Breast epithelium (tissue), 4 donors: ENCODE data around the gene GALNT8. TPM values are rescaled to one million over a fixed set of nuclear protein-coding genes. Genes with fewer than 3 reads are reported as not detected.

Source experiments
- DNase-seq, 2 donors: peaks; one replicate each; pipeline ENCODE4 v3.0.0-alpha.2; 2019; ENCODE audit warnings: low spot score in 2 of 2
- H3K27ac ChIP-seq, 2 donors: fragments of 200-600 bp; sonication (generic) in 1 of 2; one replicate each; pipeline ENCODE4 v1.5.1; 2016 to 2019; ENCODE audit warnings: mild to moderate bottlenecking in 1 of 2
- H3K27me3 ChIP-seq, 2 donors: fragments of 200-600 bp; sonication (generic) in 1 of 2; one replicate each; pipeline versions ENCODE4 v1.5.1 to v1.6.0; 2017 to 2019; ENCODE audit warnings: control low read depth in 1 of 2, mild to moderate bottlenecking in 1 of 2
- H3K36me3 ChIP-seq: fragments of 200-600 bp; one replicate; pipeline ENCODE4 v1.5.1; 2019
- H3K4me1 ChIP-seq, 2 donors: fragments of 200-600 bp; sonication (generic); one replicate each; pipeline ENCODE4 v1.5.1; 2016 to 2019; ENCODE audit warnings: control low read depth in 1 of 2
- H3K4me3 ChIP-seq, 3 donors: fragments of 200-600 bp; sonication (generic); 1 replicate in 2 of 3; 2 replicates in 1 of 3; pipeline ENCODE4 v1.5.1; 2016 to 2019; ENCODE audit warnings: mild to moderate bottlenecking in 3 of 3, moderate library complexity in 2 of 3
- H3K9me3 ChIP-seq, 2 donors: fragments of 200-600 bp; sonication (generic) in 1 of 2; one replicate each; pipeline ENCODE4 v1.5.1; 2016 to 2019; ENCODE audit warnings: control low read depth in 1 of 2
- POLR2A ChIP-seq: fragments of 450-650 bp; IDR thresholded peaks from one replicate; pipeline ENCODE4 v1.6.1; 2016; ENCODE audit warnings: antibody characterized with exemption, mild to moderate bottlenecking, moderate library complexity
- POLR2AphosphoS5 ChIP-seq, 3 donors: sonication (generic); formaldehyde crosslinking; IDR thresholded peaks; one replicate each; pipeline ENCODE4 v1.6.1; 2017; ENCODE audit warnings: antibody characterized with exemption in 3 of 3
- intact Hi-C: fragments of 100-400 bp; cut with DNase I; formaldehyde crosslinking; loops from one replicate; pipeline ENCODE4 v1.15.1; 2023; ENCODE audit warnings: low total_unique reads
- total RNA-seq, 3 donors: library from RNA; depleted of rRNA; stranded (reverse); fragments of >200 nt; gene quantifications; one replicate each; pipeline ENCODE4 v1.1.0, GENCODE V29; 2016
- TF ChIP-seq, protein P1 (sequence below), 3 donors: fragments of 450-650 bp; IDR thresholded peaks; one replicate each; pipeline ENCODE4 v1.5.1; 2016 to 2017; ENCODE audit warnings: antibody characterized with exemption in 3 of 3, mild to moderate bottlenecking in 3 of 3, moderate library complexity in 3 of 3

GALNT8 gene, protein sequence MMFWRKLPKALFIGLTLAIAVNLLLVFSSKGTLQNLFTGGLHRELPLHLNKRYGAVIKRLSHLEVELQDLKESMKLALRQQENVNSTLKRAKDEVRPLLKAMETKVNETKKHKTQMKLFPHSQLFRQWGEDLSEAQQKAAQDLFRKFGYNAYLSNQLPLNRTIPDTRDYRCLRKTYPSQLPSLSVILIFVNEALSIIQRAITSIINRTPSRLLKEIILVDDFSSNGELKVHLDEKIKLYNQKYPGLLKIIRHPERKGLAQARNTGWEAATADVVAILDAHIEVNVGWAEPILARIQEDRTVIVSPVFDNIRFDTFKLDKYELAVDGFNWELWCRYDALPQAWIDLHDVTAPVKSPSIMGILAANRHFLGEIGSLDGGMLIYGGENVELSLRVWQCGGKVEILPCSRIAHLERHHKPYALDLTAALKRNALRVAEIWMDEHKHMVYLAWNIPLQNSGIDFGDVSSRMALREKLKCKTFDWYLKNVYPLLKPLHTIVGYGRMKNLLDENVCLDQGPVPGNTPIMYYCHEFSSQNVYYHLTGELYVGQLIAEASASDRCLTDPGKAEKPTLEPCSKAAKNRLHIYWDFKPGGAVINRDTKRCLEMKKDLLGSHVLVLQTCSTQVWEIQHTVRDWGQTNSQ
- 1 to 10 TPM; 1.3 to 2.7 (median 1.6) TPM for total RNA-seq

DNA sequence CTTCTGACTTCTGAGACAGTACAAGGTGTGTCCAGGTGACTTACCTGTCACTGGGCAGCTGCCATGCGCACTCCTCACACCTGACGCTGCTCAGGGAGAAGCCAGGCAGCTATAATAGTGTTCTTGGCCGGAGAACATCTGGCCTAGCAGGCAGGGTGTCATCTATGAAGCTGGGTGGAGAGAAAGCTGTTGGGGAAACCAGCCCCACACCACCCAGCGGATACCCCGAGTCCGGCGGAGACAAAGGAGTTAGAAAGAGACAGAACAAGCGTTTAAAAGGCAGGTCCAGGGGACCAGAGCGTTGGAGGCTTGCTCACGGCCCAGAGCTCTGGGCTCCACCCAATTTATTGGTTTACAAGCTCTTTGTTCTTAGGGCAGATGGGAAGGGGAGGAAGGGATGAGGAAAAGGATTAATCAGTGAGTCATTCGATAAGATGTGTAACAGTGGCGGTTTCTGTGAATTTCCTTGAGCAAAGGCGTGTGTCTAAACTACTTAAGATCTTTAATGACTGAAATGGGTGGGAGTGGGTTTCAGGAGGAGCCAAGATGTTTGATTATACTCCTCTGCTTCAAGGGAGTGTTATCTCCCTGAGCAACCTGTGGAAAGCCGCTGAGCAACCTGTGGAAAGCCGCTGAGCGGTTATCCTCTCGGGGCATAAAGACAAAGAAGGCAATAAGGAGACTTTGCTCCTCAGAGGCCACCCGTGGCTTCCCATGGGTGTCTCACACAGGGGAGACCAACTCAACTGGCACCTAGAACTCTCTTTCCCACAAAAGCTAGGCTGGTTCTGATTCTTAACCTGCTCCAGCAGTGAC, at the start of gene GALNT8:
GALNT8 (plus strand) TSS at position 580 of the 816 bp plus-strand sequence. CDS start 278 bp downstream, outside the sequence.
- no peaks in the 10 kb centered on the region for H3K9me3 ChIP-seq
- intact Hi-C loops: no loop called here

DNA sequence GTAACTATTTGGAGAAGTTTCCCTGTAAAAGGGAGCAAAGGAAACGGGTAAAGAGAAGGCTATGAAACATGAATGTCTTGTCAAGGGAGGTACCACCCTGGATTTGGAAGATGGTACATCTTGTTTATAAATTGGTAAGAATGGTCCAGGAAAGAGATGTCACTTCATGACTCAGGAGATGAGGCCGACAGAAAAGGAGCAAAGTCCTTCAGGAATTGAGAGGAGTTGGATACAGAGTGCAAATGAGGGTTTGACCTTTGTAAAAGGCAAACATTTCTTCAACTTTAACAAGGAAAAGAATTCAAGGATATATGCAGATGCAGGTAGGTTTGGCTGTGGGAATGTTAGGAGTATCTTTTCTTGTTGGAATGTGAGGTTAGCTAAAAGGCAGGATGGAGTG, 40.5 kb upstream of the GALNT8 start:
- Histone ChIP-seq H3K4me3 (no peak overlapping the region), H3K4me1 (no peaks in the 10 kb centered on the region), H3K9me3 (no peaks in the 10 kb centered on the region), H3K27ac (no peak overlapping the region), H3K36me3 (no peaks in the 10 kb centered on the region), H3K27me3 (no peaks in the 10 kb centered on the region)
- intact Hi-C loops: no loop called here
- DNase-seq: no peak
- TF ChIP-seq POLR2AphosphoS5 (IDR thresholded peaks at IDR 0.05) (no peak), POLR2A (no peak)
- TF ChIP-seq, protein P1, sequence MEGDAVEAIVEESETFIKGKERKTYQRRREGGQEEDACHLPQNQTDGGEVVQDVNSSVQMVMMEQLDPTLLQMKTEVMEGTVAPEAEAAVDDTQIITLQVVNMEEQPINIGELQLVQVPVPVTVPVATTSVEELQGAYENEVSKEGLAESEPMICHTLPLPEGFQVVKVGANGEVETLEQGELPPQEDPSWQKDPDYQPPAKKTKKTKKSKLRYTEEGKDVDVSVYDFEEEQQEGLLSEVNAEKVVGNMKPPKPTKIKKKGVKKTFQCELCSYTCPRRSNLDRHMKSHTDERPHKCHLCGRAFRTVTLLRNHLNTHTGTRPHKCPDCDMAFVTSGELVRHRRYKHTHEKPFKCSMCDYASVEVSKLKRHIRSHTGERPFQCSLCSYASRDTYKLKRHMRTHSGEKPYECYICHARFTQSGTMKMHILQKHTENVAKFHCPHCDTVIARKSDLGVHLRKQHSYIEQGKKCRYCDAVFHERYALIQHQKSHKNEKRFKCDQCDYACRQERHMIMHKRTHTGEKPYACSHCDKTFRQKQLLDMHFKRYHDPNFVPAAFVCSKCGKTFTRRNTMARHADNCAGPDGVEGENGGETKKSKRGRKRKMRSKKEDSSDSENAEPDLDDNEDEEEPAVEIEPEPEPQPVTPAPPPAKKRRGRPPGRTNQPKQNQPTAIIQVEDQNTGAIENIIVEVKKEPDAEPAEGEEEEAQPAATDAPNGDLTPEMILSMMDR (IDR thresholded peaks at IDR 0.05): no peak

More for the DNA sequence above, at the start of gene GALNT8:
- H3K27ac ChIP-seq: no peak within 1 kb of the TSS
- no peak within 1 kb of the TSS for H3K4me3 ChIP-seq
- no peaks in the 10 kb centered on the region for H3K27me3 ChIP-seq
- H3K4me1 ChIP-seq: no peaks in the 10 kb centered on the region
- no peaks in the 10 kb centered on the region for H3K36me3 ChIP-seq
- TF ChIP-seq, protein P1 (IDR thresholded peaks at IDR 0.05): no peak
- TF ChIP-seq POLR2A: no peak
- no peak for TF ChIP-seq POLR2AphosphoS5 (IDR thresholded peaks at IDR 0.05)
- no peak for DNase-seq

DNA sequence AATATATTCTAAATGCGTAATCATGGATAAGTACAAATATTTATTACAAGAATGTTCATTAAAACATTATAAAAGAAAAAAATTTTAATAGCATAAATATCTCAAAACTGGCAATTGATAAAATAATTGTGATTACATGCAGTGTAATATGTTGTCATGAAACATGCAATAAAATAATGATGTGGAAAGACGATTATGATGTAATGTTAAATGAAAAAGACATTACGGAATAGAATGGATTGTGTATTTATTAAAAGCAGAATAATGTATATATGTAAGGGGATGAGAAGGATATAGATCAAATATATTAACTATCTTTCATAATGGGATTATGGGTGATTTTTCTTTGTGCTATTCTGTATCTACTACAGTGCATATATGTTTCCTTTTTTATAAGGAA, 38.5 kb upstream of the GALNT8 start:
- TF ChIP-seq POLR2A (no peak), POLR2AphosphoS5 (IDR thresholded peaks at IDR 0.05) (no peak)
- TF ChIP-seq, protein P1 (IDR thresholded peaks at IDR 0.05): no peak
- Histone ChIP-seq H3K27ac (no peak overlapping the region), H3K27me3 (no peaks in the 10 kb centered on the region), H3K4me3 (no peak overlapping the region), H3K4me1 (no peaks in the 10 kb centered on the region), H3K9me3 (no peaks in the 10 kb centered on the region), H3K36me3 (no peaks in the 10 kb centered on the region)
- DNase-seq: no peak
- intact Hi-C loops: no loop called here

DNA sequence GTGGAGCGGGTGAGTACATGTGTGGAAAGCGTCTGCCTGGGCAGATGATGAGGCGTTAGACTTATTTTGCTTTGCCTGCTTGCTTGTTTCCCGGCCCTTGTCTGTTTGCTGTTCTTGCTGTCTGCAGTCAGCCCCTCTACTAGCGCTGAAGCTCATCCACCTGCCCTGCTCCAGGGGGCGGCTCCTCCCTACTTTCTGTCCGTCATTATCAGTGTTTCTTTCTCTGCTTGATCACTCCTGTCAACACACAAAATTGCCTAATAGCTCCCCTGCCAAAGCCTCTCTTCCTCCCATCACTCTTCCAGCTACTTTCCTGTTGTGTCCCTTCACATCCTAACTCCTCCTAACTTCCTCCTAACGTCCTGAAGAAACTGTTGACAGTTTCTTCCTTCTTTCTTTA, 34.9 kb upstream of the GALNT8 start:
- H3K27ac ChIP-seq: no peak overlapping the region
- no peaks in the 10 kb centered on the region for H3K36me3 ChIP-seq
- no peak for DNase-seq
- H3K9me3 ChIP-seq: no peaks in the 10 kb centered on the region
- no peaks in the 10 kb centered on the region for H3K27me3 ChIP-seq
- no peak overlapping the region for H3K4me3 ChIP-seq
- no peak for TF ChIP-seq POLR2A
- TF ChIP-seq, protein P1 (IDR thresholded peaks at IDR 0.05): no peak
- intact Hi-C loops: no loop called here
- H3K4me1 ChIP-seq: no peaks in the 10 kb centered on the region
